ENCODE data around the gene PCDHB15.
"Not testable (repeated sequence)": the region's sequence is repeated elsewhere in the genome, so short reads cannot be mapped to it uniquely, and the experiment has no call there.

PCDHB15 gene

GRCh38 chr5:141245250-141245717 is at the start of gene PCDHB15:
TSS of gene PCDHB15 (plus strand) at chr5:141245395. CDS start at chr5:141245579, 184 bp downstream.
- DNase-seq (ENCODE audit: low read depth in 2 of 3, low spot score in 2 of 3), result no peak

- no peak for DNase-seq (ENCODE audit: low read depth in 2 of 3, low spot score in 2 of 3)
Observed at GRCh38 chr5:141196363-141196762, 48.8 kb upstream of the PCDHB15 start.

- DNase-seq (ENCODE audit: low read depth in 2 of 3, low spot score in 2 of 3), result no peak
Observed at GRCh38 chr5:141199359-141200235, 45.6 kb upstream of the PCDHB15 start, which contains the start of gene PCDHB11. TSS of gene PCDHB11 (plus strand) at chr5:141199627. CDS start at chr5:141199775, 148 bp downstream.

GRCh38 chr5:141201126-141201525 is 44.1 kb upstream of the PCDHB15 start:
- DNase-seq (ENCODE audit: low read depth in 2 of 3, low spot score in 2 of 3), result not testable (repeated sequence)

GRCh38 chr5:141201646-141202045 is 43.5 kb upstream of the PCDHB15 start:
- DNase-seq (ENCODE audit: low read depth in 2 of 3, low spot score in 2 of 3), result not testable (repeated sequence)

GRCh38 chr5:141208478-141208877 is 36.7 kb upstream of the PCDHB15 start, which contains the start of gene PCDHB12:
TSS of gene PCDHB12 (plus strand) at chr5:141208719. CDS start at chr5:141208908, 189 bp downstream.
- DNase-seq (ENCODE audit: low read depth in 2 of 3, low spot score in 2 of 3), result no peak

GRCh38 chr5:141210281-141210680 is 34.9 kb upstream of the PCDHB15 start:
- not testable (repeated sequence) for DNase-seq (ENCODE audit: low read depth in 2 of 3, low spot score in 2 of 3)

GRCh38 chr5:141210849-141211248 is 34.3 kb upstream of the PCDHB15 start:
- not testable (repeated sequence) for DNase-seq (ENCODE audit: low read depth in 2 of 3, low spot score in 2 of 3)

- not testable (repeated sequence) for DNase-seq (ENCODE audit: low read depth in 2 of 3, low spot score in 2 of 3)
Observed at GRCh38 chr5:141213656-141214339, 31.4 kb upstream of the PCDHB15 start, which contains the start of gene PCDHB13. TSS of gene PCDHB13 (plus strand) at chr5:141213919. CDS start at chr5:141214124, 205 bp downstream.

- DNase-seq (ENCODE audit: low read depth in 2 of 3, low spot score in 2 of 3), result not testable (repeated sequence)
Observed at GRCh38 chr5:141214583-141214982, 30.6 kb upstream of the PCDHB15 start.

GRCh38 chr5:141215504-141215903 is 29.7 kb upstream of the PCDHB15 start:
- DNase-seq (ENCODE audit: low read depth in 2 of 3, low spot score in 2 of 3), result not testable (repeated sequence)

GRCh38 chr5:141216035-141216434 is 29.2 kb upstream of the PCDHB15 start:
- DNase-seq (ENCODE audit: low read depth in 2 of 3, low spot score in 2 of 3), result not testable (repeated sequence)

- DNase-seq (ENCODE audit: low read depth in 2 of 3, low spot score in 2 of 3), result no peak
Observed at GRCh38 chr5:141223112-141223783, 21.9 kb upstream of the PCDHB15 start, which contains the start of gene PCDHB14. TSS of gene PCDHB14 (plus strand) at chr5:141223343. CDS start at chr5:141223506, 163 bp downstream.

GRCh38 chr5:141224844-141225243 is 20.4 kb upstream of the PCDHB15 start:
- DNase-seq (ENCODE audit: low read depth in 2 of 3, low spot score in 2 of 3), result not testable (repeated sequence)

- DNase-seq (ENCODE audit: low read depth in 2 of 3, low spot score in 2 of 3), result not testable (repeated sequence)
Observed at GRCh38 chr5:141225421-141225820, 19.8 kb upstream of the PCDHB15 start.

- DNase-seq (ENCODE audit: low read depth in 2 of 3, low spot score in 2 of 3), result no peak
Observed at GRCh38 chr5:141234109-141234667, 11.0 kb upstream of the PCDHB15 start.

GRCh38 chr5:141235922-141236321 is 9.3 kb upstream of the PCDHB15 start:
- not testable (repeated sequence) for DNase-seq (ENCODE audit: low read depth in 2 of 3, low spot score in 2 of 3)

- DNase-seq (ENCODE audit: low read depth in 2 of 3, low spot score in 2 of 3), result no peak
Observed at GRCh38 chr5:141236516-141237313, 8.5 kb upstream of the PCDHB15 start.

GRCh38 chr5:141241496-141241895 is 3.7 kb upstream of the PCDHB15 start:
- DNase-seq (ENCODE audit: low read depth in 2 of 3, low spot score in 2 of 3), result no peak

GRCh38 chr5:141246971-141247370 is 1.8 kb downstream of the PCDHB15 start:
- not testable (repeated sequence) for DNase-seq (ENCODE audit: low read depth in 2 of 3, low spot score in 2 of 3)

Measured in activated CD8-positive, alpha-beta memory T cell treated with anti-CD3 and anti-CD28 coated beads for 48 hours (primary cell).